ENCODE data around the gene GPR18. TPM values are rescaled to one million over a fixed set of nuclear protein-coding genes. Genes with fewer than 3 reads are reported as not detected.

The GPR18 gene
- total and polyA plus RNA-seq, 9 of the 15 experiments (the other 6 are each of a cell fraction or from before 2014, with no cell fraction given) = 0.75 TPM; not detected in 8

GRCh38 chr13:99270518-99270917 lies 12.3 kb upstream of the GPR18 start (continued):
- TF ChIP-seq, protein P1, sequence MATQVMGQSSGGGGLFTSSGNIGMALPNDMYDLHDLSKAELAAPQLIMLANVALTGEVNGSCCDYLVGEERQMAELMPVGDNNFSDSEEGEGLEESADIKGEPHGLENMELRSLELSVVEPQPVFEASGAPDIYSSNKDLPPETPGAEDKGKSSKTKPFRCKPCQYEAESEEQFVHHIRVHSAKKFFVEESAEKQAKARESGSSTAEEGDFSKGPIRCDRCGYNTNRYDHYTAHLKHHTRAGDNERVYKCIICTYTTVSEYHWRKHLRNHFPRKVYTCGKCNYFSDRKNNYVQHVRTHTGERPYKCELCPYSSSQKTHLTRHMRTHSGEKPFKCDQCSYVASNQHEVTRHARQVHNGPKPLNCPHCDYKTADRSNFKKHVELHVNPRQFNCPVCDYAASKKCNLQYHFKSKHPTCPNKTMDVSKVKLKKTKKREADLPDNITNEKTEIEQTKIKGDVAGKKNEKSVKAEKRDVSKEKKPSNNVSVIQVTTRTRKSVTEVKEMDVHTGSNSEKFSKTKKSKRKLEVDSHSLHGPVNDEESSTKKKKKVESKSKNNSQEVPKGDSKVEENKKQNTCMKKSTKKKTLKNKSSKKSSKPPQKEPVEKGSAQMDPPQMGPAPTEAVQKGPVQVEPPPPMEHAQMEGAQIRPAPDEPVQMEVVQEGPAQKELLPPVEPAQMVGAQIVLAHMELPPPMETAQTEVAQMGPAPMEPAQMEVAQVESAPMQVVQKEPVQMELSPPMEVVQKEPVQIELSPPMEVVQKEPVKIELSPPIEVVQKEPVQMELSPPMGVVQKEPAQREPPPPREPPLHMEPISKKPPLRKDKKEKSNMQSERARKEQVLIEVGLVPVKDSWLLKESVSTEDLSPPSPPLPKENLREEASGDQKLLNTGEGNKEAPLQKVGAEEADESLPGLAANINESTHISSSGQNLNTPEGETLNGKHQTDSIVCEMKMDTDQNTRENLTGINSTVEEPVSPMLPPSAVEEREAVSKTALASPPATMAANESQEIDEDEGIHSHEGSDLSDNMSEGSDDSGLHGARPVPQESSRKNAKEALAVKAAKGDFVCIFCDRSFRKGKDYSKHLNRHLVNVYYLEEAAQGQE (IDR thresholded peaks at IDR 0.05; ENCODE audit: borderline replicate concordance) = no peak
- TF ChIP-seq, protein P1 (CRISPR knock-in tag; IDR thresholded peaks at IDR 0.05; ENCODE audit: low read depth) = no peak
- TF ChIP-seq HDGF (IDR thresholded peaks at IDR 0.05) (no peak), PURB (CRISPR knock-in tag; IDR thresholded peaks at IDR 0.05; ENCODE audit: low read depth) (no peak), ZNF197 (CRISPR knock-in tag; IDR thresholded peaks at IDR 0.05; ENCODE audit: low read depth) (no peak), ESRRB (CRISPR knock-in tag; IDR thresholded peaks at IDR 0.05; ENCODE audit: borderline replicate concordance) (no peak)
